DMS 273 treated with DMSO at 0.1 percent for 48 hours (cell line): ENCODE data around the gene RFK.

Experiments used
- DNase-seq: peaks from one replicate; lab custom pipeline; 2025; lab: John Stamatoyannopoulos, UW

RFK gene

DNA sequence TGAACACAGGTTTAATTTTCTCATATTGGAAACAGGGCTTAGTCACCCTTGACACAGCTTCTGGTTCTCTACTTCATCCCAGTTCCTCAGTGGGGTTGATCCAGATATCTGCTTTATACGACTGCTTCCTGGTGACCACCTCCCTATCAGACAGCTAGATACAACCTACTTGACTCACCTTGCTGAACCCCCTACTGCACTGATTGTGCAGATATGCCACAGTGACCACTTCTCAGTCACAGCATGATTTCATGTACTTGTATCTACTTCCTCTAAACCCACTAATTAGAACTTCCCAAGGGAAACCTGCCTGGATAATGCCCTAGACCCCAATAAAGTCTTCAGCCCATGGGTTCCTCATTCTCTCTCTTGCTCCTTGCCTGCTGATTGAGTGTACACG, 18.4 kb upstream of the RFK start:
- no peak for DNase-seq

DNA sequence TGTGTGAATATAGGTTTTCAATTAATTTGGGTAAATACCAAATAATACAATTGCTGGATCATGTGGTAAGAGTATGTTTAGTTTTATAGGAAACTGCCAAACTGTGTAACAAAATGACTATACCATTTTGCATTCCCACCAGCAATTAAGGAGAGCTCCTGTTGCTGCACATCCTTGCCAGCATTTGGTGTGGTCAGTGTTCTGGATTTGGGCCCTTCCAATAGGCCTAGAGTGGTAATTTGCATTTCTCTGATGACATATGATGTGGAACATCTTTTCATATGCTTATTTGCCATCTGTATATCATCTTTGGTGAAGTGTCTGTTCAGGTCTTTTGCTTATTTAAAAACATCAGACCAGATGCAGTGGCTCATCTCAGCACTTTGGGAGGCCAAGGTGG, 11.6 kb upstream of the RFK start:
- DNase-seq = no peak

DNA sequence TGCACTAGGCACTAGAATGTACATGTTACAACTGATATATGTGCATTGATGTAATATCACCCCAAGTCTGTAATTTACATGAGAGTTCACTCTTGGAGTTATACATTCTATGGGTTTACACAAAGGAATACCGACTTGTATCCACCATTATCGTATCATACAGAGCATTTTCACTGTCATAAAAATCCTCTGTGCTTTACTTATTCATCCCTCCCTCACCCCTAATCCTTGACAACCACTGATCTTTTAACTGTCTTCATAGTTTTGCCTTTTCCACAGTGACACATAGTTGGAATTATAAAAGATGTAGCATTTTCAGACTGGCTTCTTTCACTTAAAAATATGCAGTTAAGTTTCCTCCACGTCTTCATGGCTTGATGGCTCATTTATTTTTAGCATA, 11.1 kb upstream of the RFK start:
- no peak for DNase-seq

DNA sequence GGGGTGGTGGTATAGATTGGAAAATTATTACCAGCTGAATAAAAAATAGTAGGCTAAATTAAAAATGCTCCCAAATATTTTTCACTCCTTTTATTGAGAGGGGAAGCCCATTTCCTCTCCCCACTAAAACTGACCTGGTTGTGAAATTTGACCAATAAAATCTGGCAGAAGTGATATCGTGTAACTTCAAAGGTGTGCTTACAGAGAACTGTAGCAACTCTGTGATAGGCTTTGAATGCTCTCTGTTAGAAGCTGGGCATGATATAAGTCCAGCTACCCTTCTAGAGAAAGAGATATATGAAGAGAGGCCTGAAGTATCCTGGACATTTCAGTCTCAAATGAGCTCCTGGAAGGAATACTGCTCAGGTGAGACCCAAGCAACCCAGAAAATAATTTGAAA, 10.2 kb upstream of the RFK start:
- DNase-seq = no peak

DNA sequence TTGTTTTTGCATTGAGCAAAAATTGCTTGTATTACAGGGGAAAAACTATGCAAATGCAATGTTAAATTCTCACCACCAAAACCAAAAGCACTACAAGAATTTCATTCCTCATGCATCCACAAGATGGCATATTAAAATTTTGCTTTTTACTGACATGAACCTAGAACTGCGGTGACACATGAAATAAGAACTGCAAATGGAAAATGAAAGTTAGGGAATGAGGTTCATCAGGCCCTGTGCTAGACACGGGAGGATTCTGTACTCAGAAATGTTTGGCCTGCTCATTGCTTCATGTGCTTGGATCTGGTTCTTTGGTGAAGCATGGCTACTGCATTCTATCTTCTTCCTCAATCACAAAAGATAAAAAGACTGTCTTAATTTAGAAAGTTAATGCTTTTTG, 9.1 kb upstream of the RFK start:
- DNase-seq = no peak

DNA sequence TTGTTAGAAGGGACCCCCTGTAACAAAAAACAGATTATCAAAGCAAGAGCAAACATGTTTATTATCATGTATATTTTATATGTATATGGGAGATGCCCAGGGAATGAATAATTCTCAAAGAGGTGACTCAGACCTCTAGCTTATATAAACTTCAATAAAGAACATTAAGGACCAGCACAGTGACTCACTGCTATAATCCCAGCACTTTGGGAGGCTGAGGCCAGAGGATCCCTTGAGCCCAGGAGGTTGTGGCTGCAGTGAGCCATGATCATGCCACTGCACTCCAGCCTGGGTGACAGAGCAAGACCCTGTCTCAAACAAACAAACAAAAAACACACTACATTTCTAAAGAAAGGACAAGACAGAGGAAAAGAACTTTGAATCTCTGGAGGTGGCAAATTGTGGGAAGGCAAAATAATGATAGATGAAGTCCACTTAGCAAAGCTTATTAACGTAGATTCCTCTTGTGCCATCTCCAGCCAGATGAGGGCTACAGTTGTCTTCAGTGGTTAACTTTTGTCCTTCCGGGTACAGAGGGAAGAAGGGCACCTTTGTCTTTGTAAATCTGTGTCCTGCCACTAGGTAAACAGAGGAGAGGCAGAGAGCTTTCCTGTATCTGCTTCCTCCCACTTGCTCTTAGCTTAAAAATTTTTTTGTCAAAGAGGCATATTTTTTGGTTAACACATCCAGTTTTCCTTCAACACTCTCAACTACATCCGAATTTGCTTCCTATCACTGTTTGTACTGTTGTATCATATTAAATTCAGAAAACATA, 7.5 kb upstream of the RFK start:
- DNase-seq = no peak

DNA sequence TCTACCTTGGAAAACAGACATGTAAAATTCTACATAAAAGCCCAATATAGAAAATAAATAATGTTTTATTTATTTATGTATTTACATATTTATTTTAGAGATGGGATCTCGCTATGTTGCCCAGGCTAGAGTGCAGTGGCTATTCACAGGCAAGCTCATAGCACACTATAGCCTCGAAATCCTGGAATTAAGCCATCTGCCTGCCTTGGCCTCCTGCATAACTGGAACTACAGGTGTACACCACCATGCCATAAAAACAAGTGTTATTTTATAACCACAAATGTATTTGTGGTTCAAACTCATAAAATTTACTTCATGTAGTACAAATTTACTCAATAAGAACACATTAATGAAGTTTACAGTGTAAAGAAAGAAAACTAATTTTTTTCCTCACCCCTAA, 7.0 kb upstream of the RFK start:
- DNase-seq = no peak

DNA sequence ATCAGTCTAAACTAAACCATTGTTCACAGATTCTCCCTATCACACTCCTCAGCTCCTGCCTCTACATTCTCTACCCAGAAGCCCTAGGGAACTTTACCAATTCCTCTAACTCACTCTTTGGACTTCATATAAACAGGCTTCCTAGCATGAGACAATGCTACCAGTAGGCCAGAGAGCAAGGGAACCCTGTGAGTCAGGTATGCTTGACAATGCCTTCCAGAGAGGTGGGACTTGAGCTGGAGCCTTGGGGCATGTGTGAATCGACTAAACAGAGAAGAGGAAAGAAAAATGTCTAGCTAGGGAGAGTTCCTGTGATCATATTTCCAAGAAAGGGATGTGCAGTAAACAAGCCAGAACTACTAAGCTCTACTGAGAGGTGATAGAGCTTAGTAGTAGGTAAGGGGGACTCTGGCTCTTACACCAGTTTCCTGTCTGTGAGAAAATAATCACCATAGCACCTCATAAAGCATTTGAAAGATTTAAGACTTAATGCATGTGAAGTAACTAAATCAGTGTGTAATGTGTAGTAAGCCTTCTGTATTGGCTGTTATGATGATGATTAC, 6.4 kb upstream of the RFK start:
- DNase-seq = no peak

DNA sequence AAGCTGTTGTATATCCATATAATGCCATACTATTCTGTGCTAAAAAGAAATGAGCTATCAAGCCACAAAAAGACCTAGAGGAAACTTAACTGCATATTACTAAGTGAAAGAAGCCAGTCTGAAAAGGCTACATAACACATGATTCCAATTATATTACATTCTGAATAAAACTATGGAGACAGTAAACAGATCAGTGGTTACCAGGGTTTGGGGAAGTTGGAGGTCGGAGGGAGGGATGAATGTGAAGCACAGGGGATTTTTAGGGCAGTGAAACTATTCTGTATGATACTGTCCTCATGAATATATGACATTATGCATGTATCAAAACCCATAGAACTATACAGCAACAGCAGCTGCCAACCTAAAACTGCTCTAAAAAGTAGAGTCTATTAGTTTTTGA, 5.6 kb upstream of the RFK start:
- DNase-seq = no peak

DNA sequence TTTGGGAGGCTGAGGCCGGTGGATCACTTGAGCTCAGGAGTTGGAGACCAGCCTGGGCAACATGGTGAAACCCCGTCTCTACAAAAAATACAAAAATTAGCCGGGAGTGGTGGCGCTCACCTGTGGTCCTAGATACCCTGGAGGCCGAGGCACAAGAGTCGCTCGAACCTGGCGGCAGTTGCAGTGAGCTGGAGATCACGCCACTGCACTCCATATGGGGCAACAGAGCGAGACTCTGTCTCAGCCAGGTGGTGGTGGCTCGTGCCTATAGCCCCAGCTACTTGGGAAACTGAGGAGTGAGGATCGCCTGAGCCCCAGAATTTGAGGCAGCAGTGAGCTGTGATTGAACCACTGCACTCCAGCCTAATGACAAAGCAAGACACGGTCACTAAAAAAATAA, 2.4 kb upstream of the RFK start:
- DNase-seq = no peak

DNA sequence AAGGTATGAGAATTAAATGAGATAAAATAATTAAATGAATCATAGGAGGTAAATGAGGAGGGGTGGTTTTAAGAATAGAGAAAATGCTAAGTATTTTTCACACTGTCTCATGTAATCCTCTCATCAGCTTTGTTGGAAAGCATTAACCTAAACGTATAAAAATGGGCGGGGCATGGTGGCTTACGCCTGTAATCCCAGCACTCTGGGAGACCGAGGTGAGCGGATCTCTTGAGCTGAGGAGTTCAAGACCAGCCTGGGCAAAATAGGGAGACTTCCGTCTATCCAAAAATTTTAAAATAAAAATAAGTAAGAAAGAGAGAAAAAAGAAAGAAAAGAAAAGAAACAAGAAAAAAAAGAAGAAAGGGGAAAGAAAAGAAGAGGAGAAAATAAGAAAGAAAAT, 1.9 kb upstream of the RFK start:
- DNase-seq = no peak

DNA sequence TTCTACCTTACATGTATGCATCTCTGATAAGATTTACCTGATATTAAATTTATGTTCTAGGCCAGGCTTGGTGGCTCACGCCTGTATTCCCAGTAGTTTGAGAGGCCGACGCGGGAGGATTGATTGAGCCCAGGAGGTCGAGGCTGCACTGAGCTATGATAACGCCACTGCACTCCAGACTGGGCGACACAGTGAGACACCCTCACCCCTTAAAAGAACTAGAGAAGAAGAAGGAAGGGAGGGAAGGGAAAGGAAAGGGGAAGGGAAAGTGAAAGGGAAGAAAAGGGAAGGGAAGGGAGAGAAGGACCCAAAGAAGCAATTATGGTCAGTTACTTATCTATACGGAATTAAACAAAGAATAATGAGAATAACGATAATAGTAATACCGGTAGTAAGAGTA, 1.2 kb upstream of the RFK start:
- no peak for DNase-seq

DNA sequence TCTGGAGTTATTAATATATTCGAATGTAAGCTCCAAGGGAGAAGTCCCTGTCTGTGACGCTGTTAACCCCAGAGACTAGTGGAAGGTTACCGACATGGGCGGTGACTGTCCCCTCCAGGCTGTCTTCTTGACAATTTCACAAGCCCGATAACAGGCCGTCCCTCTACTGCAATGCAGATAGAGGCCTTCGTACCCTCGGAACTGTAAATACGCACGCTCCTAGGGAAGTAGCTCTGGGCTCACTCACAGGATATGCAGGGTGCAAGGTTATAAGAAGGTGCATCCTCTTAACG, 680 bp upstream of the RFK start:
- DNase-seq = no peak

DNA sequence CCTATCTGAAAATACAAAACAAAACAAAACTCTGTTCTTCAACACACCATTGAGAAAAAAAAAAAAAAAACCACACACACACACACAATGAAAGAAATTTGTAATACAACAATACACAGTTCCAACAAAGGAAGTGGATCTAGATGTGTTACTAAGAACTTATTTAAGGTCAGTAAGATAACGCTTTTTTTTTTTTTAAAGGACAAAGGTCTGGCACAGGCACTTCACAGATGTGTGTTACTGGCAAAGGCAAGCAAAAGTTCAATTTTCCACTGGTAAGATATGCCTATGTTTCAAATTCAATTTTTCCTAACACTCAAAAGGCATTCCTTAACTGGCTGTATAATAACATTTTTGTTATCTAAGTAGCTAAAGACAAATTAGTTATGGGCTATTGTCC, 3.6 kb downstream of the RFK start:
- no peak for DNase-seq

DNA sequence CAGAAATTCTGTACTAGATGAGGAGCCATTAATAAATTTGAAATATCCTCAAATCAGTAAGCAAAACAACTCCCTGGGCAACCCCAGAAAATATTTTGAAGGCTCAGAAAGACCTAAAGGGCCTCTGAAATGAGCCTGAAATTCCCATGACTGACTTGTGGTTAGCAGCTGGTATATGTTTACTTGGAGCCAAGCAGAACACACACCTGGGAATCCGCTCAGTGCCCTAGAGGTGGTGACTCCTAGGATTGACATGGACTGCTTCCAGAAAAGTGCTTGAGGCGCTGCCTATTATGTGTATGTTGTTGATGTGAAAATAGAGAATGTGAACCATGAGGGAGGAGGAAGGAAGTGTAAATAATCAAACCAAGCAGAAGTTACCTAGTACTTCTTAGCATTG, 14.7 kb downstream of the RFK start:
- DNase-seq = no peak

DNA sequence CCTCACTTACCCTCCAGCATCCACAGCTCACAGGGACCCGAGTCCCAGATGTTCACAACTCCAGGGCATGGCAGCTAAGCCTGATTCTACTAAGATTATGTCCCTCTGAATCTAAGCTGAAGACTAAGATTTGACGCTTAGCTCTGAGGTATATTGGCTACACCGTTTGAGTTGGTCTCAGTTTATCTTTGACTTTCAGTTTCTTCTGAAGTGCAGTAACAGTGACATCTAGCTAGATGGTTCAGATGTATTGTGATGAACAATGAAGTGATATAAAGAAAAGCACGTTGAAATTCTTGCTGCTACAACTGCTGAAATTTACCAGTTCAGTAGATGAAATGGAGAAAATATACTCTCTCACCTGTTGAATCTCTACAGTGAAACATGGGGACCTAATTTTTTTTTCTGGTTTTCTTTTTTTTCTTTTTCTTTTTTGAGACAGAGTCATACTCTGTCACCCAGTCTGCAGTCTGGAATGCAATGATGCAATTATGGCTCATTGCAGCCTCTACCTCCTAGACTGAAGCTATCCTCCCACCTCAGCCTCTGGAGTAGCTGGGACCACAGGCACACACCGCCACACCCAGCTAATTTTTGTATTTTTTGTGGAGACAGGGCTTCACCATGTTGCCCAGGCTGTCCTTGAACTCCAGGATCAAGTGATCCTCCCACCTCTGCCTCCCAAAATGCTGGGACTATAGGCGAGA, 15.7 kb downstream of the RFK start:
- no peak for DNase-seq

DNA sequence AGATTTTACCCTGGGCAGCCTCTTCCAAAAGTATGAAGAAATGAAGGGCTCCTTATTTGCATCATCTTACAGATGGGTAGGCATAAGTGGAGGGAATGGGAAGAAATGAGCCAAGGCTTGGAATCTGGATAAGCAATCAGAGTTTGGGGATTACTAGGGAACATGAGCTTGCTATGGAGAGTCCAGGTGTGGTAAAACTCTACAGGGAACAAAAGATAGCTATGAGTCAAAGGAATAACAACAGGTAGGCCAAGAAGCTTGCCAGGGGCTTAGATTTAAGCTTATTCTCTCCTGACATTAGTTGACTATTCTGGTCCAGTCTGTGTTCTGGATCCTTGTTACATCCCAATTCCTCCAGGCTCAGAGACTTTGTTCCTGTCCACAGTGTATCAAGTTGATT, 16.4 kb downstream of the RFK start:
- no peak for DNase-seq

DNA sequence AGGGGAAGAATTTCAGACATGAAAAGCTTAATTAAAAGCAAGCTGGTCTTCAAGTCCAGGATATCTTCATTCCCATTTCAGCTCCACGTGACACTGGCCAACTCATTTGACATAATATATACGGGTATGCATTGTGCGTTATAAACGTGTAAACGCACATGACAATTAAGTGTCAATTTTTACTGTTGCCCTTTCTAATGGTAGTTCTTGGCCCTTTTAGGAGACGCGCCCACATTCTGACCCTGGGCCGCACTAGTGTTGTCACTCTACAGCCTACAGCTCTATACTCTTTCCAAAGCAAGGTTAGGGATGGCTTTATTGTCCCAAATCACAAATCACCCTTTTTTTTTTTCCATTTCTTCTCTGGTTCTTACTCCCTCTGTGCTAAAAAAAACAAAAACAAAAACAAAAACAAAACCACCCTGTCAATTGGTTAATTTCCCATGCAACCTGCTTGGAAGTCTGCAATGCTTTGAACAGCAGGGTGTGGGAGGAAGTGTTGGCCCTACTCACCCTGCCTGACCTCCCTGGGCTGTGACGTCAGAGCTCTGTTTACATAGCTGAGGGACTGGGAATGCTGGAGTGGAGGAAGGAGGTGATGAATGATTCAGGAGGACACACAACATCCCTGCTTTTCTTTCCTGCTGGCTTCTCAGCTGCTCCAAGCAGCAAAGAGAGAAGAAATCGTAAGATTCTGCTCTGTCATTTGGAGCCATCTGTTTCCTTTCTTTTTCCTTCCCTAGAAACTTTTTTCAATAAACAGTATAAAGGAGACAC, 19.3 kb downstream of the RFK start:
- DNase-seq = no peak

DNA sequence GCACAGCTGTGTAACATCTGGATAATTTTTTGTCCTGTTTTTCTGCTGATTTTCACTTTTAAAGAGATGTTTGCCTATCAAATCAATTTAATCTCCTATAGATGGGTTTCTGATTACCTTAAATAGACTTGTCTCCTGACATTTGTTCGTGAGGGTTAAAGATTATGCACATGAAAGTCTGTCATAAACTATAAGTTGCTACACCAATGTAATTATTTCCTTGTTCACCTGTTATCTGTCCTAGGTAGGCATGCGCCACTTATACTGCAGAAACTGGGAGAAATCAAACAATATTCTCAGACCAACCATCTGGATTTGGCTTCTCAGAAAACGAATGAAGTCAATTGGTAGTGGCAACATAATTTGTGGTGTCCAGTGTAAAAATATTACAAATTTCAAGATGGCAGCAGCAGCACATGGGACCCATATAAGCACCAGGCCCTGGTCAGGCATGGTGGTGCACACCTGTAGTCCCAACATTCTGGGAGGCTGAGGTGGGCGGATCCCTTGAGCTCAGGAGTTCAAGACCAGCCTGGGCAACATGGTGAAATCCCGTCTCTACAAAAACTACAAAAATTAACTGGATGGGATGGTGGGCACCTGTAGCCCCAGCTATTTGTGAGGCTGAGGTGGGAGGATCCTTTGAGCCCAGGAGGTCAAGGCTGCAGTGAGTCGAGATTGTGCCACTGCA, 20.3 kb downstream of the RFK start:
- no peak for DNase-seq

DNA sequence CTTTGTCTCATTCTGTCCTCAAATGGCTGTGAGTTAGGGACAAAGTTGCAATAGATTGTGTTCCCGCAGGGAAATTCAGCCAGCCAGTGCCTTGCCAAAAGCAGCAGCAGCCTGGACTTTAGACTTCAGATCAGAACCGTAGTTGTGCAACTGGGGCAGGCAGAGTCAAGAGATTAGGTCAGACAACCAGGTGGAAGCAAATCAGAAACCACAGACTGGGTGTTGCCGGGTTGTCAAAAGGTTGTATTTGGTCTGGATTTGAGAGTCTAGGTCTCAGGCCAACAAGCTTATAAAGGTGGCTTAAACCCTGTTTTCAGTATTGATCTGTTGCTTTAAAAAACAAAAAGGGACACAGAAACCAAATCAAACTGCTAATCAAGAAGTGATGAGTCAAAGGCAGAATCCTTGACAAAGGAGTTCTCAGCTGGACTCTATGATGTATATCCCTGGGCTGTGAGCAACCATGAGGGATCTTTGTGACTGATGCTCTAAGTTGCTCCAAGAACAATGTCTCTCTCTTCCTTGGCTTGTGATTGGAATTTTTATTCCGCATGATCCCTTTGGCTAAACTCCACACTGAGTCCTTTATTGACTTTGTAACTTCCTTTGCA, 20.9 kb downstream of the RFK start:
- DNase-seq = no peak

DNA sequence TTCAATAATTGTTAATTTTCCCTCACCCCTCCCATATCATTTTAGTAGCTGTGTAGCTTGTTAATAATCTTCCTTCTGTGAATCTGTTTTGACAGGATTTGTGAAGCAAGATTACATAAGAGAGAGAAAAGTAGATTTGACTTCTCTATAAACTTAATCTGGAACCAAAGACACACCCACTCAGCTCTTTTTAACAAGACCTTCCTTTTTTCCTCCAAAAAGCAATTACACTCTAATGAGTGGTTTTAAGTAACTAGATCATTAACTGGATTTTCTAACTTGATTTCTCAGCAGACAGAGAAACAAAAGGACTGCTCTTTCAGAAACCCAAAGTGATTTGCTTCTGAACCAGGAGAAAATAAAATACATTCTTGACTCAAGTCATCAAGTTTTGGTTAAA, 21.9 kb downstream of the RFK start:
- no peak for DNase-seq

DNA sequence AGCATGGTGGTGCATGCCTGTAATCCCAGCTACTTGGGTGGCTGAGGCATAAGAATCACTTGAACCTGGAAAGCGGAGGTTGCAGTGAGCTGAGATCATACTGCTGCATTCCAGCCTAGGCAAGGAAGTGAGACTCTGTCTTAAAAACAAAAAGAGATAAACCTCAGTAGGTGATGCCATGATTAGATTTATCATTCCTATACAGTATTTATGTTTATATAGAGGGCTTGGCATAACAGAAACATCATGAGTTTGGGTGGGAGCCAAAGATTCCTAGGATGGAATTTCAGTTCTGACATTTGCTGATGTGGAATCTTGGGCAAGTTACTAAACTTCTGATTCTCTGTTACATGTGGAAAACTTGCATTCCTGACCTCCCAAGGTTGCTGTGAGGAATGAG, 22.3 kb downstream of the RFK start:
- DNase-seq = no peak
